Measurements from ENCODE around the gene SLC8A2. TPM values are rescaled to one million over a fixed set of nuclear protein-coding genes. Genes with fewer than 3 reads are reported as not detected.

Gene SLC8A2
- total and polyA plus RNA-seq, 2 of the 8 experiments (the other 6 are each of a cell fraction or from before 2014, with no cell fraction given) = 7.3 to 12.4 TPM

- TF ChIP-seq CHD7 (IDR thresholded peaks at IDR 0.05; ENCODE audit: insufficient replicate concordance, low read length) (no peak), CTCF (IDR thresholded peaks at IDR 0.05; ENCODE audit: control extremely low read depth in 1 of 3, insufficient read depth in 1 of 3, low read depth in 1 of 3, low read length in 3 of 3) (no peak), RAD21 (IDR thresholded peaks at IDR 0.05 in 1 of 2, conservative IDR thresholded peaks at IDR 0.05 in 1 of 2; ENCODE audit: low read depth in 2 of 2, low read length in 2 of 2) (no peak), CBX5 (IDR thresholded peaks at IDR 0.05; ENCODE audit: low read depth, low read length) (no peak), ATF3 (IDR thresholded peaks at IDR 0.05; ENCODE audit: insufficient read depth, low read depth, low read length) (no peak)
These were observed 21.9 kb upstream of the SLC8A2 start (continued) for GRCh38 chr19:47493378-47494210.
